Activated CD8-positive, alpha-beta memory T cell treated with anti-CD3 and anti-CD28 coated beads for 4 hours (primary cell): ENCODE results near the gene ANAPC16.
"Not testable (repeated sequence)": the region's sequence is repeated elsewhere in the genome, so short reads cannot be mapped to it uniquely, and the experiment has no call there.

Source experiments
- DNase-seq, 2 donors: peaks; one replicate each; pipeline ENCODE4 v3.0.0-alpha.2; 2020; ENCODE audit warnings: low read depth in 2 of 2

ANAPC16 gene

DNA sequence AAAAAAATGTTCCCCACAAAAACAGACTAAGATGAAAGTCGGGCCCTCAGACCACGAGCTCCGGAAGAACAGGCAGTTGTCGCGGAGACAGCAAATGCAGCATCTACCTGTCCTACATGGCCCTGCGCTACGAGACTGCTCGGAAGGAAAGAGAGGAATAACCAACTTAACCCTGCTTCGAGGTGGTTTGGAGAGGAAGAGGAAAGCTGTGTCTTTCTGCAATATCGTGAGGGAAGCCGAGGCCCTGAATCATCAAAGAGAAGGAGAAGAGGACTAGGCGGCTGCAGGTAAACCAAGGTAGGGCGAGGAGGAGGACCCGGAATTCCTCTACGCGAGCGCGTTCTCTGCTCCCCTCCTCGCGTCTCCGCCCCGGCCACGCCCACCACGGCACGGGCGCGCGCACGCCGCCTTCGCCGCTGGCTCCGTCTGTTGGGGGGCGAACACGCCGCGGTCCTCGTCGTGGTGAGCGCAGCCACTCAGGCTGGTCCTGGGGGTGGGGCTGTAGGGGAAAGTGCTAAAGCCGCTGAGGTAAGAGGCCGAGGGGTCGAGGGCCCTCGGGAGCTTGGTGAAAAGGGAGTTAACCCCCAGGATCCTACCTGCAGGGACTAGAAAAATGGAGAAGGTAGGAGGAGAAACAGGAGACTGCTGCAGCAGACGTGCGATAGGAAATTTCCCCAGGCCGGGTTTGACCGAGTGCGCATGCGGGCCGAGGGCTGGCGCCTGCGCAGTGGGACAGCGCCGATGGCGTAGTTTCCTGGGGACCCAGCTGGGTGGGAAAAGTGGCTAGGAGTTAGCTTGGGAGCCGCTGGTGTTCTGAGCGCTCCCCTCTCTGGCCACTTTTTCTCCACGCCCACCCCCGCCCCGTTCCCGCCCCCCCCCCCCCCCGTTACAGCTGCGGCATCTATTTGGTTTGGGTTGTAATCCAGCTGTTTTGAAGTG lies at the start of gene ANAPC16, which contains the start of gene ASCC1:
Gene ANAPC16, plus strand, starts transcription at position 402 of the 939 bp plus-strand sequence. CDS start 7,903 bp downstream, outside the sequence.
Gene ASCC1, minus strand, starts transcription at position 666 of the 939 bp plus-strand sequence. CDS start 2,978 bp downstream, outside the sequence.
- DNase-seq = peak; percentile 87 to 89

DNA sequence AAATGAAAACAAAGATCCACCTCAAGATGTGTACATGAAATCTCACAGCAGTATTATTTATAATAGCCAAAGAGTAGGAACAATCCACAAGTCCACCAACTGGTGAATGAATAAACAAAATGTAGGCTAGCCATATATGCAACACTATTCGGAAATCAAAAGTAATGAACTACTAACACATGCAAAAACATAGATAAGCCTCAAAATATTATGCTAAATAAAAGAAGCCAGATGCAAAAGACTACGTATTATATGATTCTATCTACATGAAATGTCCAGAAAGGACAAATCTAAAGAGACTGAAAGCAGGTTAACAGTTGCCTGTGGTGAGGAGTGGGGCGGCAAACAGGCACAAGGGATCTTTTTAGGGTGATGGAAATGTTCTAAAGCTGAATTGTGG lies 48.7 kb upstream of the ANAPC16 start:
- DNase-seq = no peak

DNA sequence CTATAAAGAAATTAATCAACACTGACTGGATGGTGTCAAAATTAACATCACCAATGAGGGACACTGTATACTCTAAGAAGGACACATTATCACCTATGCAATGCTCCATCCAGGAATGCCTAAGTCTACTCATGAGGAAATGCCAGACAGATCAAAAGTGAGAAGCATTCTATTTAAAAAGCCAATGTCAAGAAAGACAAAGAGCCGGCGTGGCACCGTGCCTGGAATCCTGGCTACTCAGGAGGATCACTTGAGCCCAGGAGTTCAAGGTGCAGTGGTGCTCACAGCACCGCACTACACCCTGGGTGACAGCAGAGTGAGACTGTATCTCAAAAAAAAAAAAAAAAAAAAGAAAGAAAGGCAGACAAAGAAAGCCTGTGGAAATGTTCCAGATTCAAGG lies 45.5 kb upstream of the ANAPC16 start:
- no peak for DNase-seq

DNA sequence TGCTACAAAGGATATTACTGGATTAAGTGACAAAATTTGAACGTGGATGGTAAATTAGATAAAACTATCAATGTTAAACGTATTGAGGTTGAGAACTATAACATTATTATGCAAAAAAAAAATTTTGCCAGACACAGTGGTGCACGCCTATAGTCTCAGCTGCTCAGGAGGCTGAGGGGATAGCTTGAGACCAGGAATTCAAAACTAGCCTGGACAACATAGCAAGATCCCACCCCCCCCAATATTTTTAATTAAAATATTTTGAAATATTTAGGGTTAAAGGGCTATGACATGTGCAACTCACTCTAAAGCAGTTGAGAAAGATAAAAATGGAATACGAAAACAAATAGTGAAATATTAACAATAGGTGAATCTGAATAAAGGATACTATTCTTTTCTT lies 45.1 kb upstream of the ANAPC16 start:
- no peak for DNase-seq

DNA sequence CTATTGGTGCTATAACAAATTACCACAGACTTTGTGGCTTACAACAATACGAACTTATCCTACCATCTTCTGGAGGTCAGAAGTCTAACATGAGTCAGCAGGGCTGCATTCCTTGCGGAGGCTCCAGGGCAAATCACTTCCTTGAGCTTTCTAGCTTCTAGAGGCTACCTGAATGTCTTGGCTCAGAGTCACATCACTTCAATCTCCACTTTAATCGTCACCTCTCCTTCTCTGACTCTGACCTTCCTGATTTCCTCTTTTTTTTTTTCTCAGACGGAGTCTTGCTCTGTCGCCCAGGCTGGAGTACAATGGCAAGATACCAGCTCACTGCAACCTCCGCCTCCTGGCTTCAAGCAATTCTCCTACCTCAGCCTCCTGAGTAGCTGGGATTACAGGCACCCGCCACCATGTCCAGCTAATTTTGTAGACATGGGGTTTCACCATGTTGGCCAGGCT lies 44.6 kb upstream of the ANAPC16 start:
- DNase-seq = no peak

DNA sequence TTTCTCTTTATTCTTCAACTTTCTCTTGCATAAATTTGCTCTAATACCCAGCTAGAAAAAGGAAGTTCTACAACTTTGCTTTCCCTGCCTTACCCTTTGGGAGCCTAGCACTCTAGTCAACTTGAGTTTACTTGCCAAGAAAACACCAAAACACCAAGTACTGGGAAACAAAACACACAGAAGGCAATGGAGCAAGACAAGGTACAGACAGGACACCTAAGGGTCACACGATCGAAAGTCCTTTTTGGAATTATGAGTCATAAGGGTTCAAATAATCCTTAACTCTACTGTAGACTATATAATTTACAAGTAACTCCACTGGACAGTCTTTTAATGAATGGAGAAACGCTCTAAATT lies 42.6 kb upstream of the ANAPC16 start:
- no peak for DNase-seq

DNA sequence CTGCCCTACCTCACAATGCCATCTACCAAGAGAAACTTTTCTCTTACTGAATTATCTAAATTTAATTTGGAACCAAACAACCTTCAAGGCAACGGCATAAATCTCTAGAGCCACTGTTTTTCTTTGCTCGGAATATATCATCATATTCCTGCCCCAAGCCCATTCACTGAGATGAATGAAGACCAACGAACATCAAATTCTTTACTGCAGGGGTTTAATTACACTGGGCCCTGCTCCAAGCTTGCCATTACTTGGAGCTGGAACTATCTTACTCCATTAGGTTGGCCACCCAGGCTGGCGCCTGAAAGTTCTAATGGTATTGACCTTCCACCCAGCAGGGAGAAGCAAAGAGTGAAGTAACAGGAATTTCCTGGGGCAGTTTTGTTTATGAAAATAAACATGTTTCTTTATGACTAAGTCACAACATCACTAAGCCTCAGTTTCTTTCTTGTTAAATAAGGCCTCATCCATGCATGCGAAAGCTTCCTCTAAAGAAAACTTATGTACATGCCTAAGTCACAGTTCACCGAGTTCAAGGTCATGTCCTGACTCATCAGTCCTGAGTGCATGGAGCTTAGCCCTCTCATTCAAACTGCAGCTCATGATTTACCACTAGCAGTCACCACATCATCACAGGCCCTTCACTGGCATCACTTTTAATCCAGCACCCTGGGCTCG lies 42.1 kb upstream of the ANAPC16 start:
- DNase-seq = no peak

DNA sequence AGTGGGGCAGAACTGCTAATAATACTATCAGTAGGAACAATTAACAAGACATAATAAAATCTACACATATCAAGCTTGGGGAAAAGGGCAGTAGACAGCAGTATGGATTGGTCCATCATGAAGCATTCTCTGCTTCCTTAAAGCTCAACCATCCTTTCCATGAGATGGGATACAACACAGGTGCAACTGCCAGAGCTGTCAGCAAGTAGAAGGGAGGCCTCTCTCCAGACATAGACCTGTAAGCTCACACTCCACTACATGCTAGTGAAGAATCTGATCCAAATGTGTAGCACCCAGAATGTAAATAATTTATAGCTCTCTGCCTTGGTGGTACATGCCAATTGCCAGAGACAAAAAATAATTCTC lies 41.5 kb upstream of the ANAPC16 start:
- DNase-seq = no peak

DNA sequence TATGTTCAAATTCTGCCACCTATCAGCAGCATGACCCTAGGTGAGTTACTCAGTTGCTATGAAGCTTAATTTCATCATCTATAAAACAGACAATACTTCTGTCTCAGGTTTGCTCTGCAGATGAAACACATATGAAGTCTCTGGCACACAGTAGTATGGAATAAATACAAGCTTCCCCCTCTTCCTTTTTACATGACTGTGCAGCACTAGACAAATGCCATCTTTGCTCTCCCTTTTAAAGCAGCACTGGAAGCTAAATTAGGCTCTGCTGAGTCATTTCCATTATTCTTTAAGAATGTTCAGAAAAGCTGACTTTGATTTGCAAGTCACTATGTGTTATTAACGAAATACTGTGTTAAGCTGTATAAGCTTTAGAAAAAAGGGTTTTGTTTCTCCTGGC lies 40.7 kb upstream of the ANAPC16 start:
- no peak for DNase-seq

DNA sequence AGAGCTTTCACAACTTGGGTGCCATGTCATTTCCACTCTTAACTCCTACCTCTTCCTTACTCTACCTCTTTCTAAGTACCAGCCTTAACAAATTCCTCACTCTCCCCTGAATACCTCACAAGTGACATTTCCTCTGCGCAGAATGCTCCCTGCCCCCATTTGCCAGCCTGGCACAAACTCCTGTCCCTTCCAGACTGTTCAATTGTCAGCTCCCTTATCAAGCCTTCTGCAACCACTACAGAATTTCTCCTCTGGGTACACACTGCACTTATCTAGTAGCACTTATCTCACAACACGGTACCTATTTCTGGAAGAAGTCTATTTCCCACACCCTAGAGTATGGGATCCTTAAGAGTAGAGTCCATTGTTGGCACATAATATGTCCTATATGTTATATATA lies 39.1 kb upstream of the ANAPC16 start:
- no peak for DNase-seq

DNA sequence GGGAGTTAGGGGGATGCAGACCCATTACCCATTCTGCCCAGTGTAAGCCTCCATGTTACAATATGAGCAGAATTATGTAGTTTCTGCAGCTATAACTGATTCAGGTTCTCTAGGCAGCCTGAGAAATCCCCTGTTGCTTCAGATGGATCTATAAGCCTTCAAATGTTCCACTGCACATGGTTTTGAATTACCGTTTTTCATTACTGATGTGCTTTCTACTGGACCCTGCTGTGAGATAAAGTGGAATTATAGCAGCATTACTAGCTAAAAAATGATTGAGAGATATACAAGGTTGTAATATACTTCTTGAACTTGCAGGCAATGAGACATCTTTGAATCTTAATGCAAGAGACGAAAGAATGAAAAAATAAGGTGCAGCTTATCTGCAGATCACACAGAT lies 38.4 kb upstream of the ANAPC16 start:
- no peak for DNase-seq

DNA sequence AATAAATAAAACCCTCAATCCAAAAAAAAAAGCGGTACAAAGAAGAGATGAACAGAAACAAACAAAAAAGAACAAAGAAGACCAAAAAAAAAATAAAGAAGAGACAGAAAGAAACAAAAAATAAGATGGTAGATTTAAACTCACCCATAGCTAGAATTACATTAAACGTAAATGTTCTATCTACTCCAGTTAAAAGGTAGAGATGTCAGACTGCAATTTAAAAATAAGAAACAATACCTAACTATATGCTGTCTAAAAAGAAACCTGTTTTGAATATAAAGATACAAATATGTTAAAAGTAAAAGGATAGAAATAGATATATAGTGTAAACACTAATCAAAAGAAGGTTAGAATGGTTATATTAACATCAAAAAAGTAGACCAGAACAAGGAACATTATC lies 31.7 kb upstream of the ANAPC16 start:
- DNase-seq = no peak

DNA sequence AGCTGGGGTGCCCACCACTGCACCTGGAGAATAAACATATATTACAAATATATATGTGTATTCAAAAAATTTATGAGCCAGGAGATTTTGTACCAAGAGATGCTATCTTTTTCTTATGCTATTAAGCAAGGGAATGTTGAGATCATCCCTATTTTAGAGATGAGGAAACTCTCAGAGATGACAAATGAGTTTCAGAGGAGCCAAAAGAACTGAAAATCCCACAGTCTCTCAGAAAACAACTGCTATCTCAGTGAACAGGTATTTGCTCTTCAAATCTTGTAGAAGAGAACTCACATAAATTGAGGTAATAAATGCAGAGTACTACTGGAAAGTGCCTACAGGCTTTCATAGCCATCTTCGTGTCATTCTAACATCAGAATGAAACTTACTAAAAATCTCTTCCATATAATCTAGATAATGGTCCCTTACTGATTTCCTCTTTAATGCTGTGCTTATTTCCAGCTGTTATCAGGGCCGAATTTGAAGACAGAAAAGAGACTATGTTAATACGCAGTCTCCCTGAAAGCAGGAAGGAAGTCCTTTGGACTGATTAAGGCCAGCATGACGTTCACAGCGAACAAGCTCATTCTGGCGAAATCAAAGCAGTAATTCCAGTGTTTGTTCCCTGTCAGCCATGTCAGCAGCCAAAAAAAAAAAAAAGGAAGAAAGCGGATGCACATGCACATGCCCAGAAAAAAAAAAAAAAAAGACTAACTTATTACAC lies 29.4 kb upstream of the ANAPC16 start:
- no peak for DNase-seq

DNA sequence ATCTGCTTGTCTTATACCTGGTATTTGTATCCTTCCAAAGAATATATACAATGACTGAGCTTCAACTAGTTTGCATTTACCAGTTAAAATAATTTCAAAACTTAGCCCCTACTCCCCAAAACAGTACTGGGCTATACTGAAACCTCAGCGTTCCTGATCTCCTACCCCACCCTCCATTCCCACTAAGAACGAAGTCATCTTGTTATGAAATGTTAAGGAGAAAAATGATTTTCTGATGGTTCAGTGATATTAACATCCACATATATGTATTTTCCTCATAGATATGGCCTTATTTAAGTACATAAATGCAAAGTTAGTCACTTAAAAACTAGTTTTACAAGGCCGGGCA lies 28.9 kb upstream of the ANAPC16 start:
- no peak for DNase-seq

DNA sequence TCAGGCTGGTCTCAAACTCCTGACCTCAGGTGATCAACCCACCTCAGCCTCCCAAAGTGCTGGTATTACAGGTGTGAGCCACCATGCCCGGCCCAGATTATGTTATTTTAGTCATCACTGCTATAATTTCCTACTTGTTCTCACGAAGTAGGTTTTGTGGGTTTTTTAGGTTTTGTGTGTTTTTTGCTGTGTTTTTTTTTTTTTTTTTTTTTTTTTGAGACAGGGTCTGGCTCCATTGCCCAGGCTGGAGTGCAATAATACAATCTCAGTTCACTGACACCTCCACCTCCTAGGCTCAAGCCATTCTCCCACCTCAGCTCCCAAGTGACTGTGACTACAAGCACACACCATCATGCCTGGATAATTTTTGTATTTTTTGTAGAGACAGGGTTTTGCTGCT lies 20.9 kb upstream of the ANAPC16 start:
- DNase-seq = no peak

DNA sequence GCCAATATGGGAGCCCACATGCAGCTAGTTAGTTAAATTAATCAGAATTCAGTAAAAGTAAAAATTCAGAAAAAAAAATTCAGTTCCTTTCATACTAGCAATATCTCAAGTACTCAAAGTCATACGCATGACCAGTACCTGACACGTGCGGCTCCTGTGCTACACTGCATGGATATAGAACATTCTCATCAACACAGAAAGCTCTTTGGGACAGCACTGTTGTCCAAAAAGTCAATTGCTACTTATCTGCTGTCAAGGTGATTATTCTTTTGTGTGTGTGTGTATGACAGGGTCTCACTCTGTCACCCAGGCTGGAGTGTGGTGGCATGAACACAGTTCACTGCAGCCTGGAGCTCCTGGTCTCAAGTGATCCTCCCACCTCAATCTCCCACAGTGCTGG lies 14.9 kb upstream of the ANAPC16 start:
- DNase-seq = no peak

DNA sequence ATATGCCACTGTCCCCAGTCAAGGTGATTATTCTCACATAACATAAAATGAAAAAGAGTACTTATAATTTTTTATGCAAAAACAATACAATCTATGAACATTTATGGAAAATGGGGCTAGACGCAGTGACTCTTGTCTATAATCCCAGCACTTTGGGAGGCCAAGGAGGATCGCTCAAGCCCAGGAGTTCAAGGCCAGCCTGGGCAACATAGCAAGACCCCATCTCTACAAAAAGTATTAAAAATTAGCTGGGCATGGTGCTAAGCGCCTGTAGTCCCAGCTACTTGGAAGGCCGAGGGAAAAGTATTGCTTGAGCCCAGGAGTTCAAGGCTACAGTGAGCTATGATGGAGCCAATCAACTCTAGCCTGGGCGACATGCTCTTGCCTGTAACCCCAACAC lies 14.5 kb upstream of the ANAPC16 start:
- DNase-seq = no peak

DNA sequence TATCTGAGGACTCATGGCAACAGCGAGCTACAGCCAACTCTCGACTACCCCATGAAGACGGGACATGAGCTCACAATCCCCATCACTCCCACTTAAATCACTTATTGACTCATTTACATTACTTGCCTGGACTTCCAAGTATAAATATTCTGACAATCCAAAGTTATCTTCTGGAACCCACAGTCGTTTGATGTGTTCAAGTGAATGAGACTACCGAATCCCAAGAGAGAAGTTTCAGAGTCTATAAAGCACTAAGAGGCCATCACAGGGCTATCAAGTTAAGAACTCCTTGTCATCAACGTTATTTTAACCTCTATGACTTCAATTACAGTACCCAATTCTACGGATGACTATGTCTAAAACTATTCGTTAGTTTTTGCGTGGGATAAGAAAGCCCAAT lies 11.5 kb upstream of the ANAPC16 start:
- no peak for DNase-seq

DNA sequence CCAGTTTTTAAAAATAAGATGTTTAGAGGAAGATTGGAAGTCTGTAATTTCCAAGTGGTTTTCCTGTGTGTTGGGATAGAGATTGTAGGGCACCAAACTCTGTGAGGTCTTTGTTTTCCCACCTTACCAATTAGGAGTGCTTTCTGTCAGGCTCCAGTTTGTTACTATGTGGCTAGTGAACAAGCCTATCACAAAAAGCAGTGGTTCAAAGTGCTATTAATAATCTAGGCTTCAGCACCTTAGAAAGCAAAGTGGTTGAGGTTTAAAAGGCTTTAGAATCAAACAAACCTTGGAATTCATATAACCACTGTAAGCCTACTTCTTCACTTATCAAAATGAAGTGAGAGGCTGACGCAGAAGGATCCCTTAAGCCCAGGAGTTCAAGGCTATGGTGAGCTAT lies 11.1 kb upstream of the ANAPC16 start:
- no peak for DNase-seq

DNA sequence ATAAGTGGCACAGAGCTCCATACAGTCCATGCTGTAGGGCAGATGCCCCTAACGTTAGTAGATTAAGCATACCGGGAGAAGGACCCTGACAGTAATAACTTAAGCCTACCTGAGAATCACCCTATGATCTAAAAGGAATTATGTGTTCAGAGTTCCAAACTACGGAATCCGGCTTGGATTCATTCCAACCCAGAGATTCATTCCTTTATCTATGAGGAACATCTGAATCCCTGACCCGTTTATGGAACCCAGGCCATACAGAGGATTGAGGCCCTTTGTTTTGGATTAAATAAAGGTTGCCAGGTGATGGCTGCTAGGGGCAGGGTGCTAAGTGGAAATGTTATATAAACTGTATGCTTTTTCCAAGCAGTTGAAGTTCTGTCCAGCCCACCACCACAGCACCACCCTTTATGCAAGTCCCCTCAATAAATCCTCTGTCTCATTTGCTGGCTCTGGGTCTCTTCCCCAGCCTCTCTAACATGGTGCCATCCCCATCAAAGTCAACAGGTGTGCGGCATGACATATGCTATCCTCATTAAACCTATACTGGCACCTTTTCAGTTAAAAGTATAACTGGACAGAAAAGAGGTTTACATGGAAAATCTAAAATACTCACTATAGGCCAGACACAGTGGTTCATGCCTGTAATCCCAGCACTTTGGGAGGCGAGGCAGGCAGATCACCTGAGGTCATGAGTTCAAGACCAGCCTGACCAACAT lies 9.1 kb upstream of the ANAPC16 start:
- no peak for DNase-seq

DNA sequence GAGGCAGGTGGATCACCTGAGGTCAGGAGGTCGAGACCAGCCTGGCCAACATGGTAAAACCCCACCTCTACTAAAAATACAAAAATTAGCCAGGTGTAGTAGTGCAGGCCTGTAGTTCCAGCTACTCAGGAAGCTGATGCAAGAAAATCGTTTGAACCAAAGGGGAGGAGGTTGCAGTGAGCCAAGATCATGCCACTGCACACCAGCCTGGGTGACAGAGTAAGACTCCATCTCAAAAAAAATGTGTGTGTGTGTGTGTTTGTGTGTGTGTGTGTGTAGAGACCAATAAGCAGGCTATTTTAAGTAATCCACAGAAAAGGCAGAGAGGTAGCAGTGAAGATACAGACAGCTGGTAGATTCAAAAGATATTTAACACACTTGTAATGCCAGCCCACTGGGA lies 7.3 kb upstream of the ANAPC16 start:
- DNase-seq = not testable (repeated sequence)

DNA sequence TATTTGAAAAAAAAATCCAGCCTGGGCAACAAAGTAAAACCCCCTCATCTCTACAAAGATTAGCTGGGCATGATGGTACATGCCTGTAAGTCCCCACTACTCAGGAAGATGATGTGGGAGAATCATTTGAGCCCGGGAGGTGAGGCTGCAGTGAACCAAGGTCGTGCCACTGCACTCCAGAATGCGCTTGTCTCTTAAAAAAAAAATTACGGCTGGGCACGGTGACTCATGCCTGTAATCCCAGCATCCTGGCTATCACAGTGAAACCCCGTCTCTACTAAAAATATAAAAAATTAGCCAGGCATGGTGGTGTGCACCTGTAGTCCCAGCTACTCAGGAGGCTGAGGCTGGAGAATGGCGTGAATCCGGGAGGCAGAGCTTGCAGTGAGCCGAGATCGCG lies 4.4 kb upstream of the ANAPC16 start:
- DNase-seq = not testable (repeated sequence)
